ENCODE data around the gene R3HCC1L.

DNA sequence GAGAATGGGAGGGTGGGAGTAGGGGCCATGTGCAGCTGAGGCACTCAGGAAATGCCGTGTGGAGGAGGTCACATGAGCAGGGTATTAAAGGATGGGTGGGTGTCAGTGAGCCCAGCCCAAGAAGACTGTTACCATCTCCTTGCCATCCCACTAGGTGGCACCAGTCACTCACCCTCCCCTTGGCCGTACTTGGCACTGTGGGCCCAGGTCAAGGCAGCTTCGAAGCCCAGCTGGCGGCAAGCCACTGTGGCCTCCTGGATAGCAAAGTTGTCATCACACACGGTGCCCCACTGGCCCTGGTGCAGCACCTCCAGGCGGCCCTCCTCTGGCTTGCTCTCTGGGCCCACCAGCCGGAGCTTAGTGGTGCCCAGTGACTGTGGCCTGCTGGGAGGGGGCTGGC is 128.1 kb downstream of the R3HCC1L start:
- TF ChIP-seq, protein P1, sequence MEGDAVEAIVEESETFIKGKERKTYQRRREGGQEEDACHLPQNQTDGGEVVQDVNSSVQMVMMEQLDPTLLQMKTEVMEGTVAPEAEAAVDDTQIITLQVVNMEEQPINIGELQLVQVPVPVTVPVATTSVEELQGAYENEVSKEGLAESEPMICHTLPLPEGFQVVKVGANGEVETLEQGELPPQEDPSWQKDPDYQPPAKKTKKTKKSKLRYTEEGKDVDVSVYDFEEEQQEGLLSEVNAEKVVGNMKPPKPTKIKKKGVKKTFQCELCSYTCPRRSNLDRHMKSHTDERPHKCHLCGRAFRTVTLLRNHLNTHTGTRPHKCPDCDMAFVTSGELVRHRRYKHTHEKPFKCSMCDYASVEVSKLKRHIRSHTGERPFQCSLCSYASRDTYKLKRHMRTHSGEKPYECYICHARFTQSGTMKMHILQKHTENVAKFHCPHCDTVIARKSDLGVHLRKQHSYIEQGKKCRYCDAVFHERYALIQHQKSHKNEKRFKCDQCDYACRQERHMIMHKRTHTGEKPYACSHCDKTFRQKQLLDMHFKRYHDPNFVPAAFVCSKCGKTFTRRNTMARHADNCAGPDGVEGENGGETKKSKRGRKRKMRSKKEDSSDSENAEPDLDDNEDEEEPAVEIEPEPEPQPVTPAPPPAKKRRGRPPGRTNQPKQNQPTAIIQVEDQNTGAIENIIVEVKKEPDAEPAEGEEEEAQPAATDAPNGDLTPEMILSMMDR (IDR thresholded peaks at IDR 0.05; ENCODE audit: low read depth, low read length), result peak; percentile 55
- TF ChIP-seq, protein P2, sequence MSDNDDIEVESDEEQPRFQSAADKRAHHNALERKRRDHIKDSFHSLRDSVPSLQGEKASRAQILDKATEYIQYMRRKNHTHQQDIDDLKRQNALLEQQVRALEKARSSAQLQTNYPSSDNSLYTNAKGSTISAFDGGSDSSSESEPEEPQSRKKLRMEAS (IDR thresholded peaks at IDR 0.05; ENCODE audit: low read depth, low read length), result peak; percentile 20; the same call in 1 of the 2 replicates
- no peak for TF ChIP-seq POLR2A (IDR thresholded peaks at IDR 0.05; ENCODE audit: extremely low read depth, insufficient read length)

All from NB4 (cell line).